Ureter (tissue), 1 donor: ENCODE data around the gene CAMK1D. TPM values are rescaled to one million over a fixed set of nuclear protein-coding genes. Genes with fewer than 3 reads are reported as not detected.
A peak's percentile ranks its signal among the peaks of the same experiment; 100 is the strongest.
"Not testable (repeated sequence)": the region's sequence is repeated elsewhere in the genome, so short reads cannot be mapped to it uniquely, and the experiment has no call there.

Experiments used
- DNase-seq: peaks from one replicate; pipeline ENCODE4 v3.0.0-alpha.2; 2020; ENCODE audit warnings: low spot score
- total RNA-seq: library from RNA; stranded (reverse); gene quantifications from one replicate; pipeline ENCODE4 v1.2.4, GENCODE V29; 2023
- donor health status: DM: yes; HTN: yes; CAD: no.

The CAMK1D gene
- total RNA-seq, 1 donor from 2014 or later = 25.4 TPM

GRCh38 chr10:12846718-12847117, 497.4 kb downstream of the CAMK1D start:
- no peak for DNase-seq

- no peak for DNase-seq
Observed at GRCh38 chr10:12847361-12847975, 498.1 kb downstream of the CAMK1D start.

- no peak for DNase-seq
Observed at GRCh38 chr10:12848439-12849173, 499.3 kb downstream of the CAMK1D start.

- DNase-seq = peak; percentile 74
Observed at GRCh38 chr10:12849319-12850181, 500.2 kb downstream of the CAMK1D start.

GRCh38 chr10:12852687-12853086, 503.3 kb downstream of the CAMK1D start:
- DNase-seq = no peak

GRCh38 chr10:12854988-12855387, 505.6 kb downstream of the CAMK1D start:
- DNase-seq = no peak

- no peak for DNase-seq
Observed at GRCh38 chr10:12862459-12862858, 513.1 kb downstream of the CAMK1D start.

GRCh38 chr10:12865515-12865914, 516.2 kb downstream of the CAMK1D start:
- not testable (repeated sequence) for DNase-seq

GRCh38 chr10:12868229-12868628, 518.9 kb downstream of the CAMK1D start:
- no peak for DNase-seq

GRCh38 chr10:12869427-12869826, 520.1 kb downstream of the CAMK1D start:
- no peak for DNase-seq

- DNase-seq = no peak
Observed at GRCh38 chr10:12872577-12872976, 523.2 kb downstream of the CAMK1D start.

- no peak for DNase-seq
Observed at GRCh38 chr10:12873172-12873571, 523.8 kb downstream of the CAMK1D start.

GRCh38 chr10:12874501-12874900, 525.2 kb downstream of the CAMK1D start:
- DNase-seq = no peak

- peak; percentile 71 for DNase-seq
Observed at GRCh38 chr10:12875100-12875499, 525.8 kb downstream of the CAMK1D start.

- DNase-seq = no peak
Observed at GRCh38 chr10:12876266-12876665, 526.9 kb downstream of the CAMK1D start.

GRCh38 chr10:12877150-12877549, 527.8 kb downstream of the CAMK1D start:
- no peak for DNase-seq

- DNase-seq = no peak
Observed at GRCh38 chr10:12880423-12880822, 531.1 kb downstream of the CAMK1D start.

- no peak for DNase-seq
Observed at GRCh38 chr10:12884851-12885250, 535.5 kb downstream of the CAMK1D start.
